GM18498 (cell line): ENCODE data around the gene RBM47.
"Not testable (repeated sequence)": the region's sequence is repeated elsewhere in the genome, so short reads cannot be mapped to it uniquely, and the experiment has no call there.

Experiments used
- ATAC-seq: cut with Tn5 transposase; IDR thresholded peaks from one replicate; pipeline ENCODE4 v1.9.1; 2021; ENCODE audit warnings: mild to moderate bottlenecking, moderate library complexity; ENCODE audit not compliant: unreplicated experiment

The RBM47 gene

DNA sequence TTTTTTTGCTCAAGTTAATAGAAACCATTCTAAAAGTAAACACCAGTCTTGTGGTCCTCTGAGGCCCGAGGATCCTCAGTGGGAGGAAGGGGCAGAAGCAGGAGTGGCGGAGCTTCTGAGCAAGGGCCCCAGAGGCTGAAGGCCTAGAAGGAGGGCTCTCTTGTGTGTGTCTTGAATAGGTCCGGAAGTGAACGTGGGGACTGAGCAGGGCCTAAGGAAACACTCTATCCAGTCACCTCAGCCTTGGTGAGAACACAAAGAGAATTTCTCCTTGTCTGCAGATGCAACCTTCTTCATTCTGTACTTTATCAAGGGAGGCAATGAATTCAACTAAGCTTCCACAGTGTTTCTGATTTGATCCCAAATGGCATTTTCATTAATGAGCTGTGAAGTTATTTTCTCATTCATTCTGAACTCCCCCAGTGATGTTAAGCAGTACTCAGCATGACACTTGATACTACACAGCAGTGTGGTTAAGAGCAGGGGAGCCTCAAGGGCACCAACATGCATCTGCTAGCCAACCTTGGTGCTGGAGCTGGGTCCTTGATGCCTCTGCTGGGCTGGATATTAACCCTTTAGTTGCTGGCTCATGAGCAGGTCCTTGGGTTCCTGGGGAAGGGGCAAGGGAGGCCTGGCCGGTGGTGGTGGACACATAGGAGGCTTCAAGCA is 64.7 kb downstream of the RBM47 start:
- no peak for ATAC-seq

DNA sequence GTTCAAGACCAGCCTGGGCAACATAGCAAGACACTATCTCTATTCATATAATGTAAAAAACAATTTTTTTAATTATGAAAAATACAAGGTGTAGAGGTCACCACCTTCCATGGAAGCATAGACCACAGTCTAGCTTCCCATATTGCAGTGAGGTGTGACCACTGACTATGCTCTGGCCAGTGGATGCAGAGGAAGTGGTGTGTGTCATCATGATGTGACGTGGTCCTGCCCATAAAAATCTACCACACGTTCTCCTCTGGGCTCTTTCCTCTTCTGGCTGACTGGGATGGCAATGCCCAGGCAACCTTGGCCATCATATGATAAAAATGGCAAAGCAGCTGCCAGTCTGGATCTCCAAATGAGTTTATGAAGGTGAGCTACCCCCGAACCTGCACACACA is 65.7 kb downstream of the RBM47 start:
- no peak for ATAC-seq

DNA sequence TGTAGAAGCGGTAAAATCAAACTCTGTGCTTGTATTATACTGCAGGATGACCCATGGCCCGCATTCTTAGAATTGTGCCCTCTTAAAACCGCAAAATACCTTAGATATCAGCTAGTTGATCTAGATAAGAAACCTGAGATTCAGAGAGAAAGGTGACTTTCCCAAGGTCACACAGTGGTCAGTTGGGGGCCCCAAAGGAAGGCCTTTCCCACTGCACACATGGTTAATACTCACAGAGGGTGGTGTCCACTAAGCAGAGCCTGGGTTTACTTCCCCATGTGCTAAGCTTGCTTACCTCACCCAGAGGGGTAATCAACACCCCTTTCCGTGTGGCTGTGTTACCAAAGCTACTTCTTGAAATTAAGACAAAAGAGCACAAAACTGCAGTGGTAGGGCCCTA is 66.3 kb downstream of the RBM47 start:
- ATAC-seq = no peak

DNA sequence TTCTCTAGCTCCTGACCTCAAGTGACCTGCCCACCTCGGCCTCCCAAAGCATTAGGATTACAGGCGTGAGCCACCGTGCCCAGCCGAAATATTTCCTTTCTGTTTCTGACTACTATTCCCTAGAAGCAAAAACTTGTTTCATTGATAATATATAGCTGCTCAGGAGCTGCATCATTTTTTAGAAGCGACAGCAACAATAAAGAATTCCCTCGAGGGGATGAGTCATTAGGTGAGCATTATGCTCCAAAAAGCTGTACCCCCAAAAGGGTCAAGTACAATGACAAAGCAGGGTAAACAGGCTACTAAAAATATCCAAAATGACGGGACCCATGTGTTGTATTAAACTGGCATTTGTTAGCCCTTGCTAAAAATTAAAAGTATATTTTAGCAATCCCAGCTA is 67.0 kb downstream of the RBM47 start:
- ATAC-seq = no peak

DNA sequence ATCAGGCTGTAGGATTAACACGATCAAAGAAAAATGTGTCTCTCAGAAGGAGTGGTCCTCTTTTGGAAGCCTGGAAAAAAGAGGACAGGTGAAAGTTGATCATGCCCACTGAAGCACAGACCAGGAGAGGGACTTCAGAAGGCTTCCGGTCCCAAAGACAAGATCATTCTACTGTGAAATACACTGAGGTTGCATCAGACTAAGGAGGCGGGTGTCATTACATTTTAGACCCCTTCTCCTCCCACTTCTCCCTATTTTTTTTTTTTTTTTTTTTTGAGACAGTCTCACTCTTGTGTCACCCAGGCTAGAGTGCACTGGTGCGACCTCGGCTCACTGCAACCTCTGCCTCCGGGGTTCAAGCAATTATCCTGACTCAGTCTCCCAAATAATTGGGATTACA is 67.5 kb downstream of the RBM47 start:
- ATAC-seq = no peak

DNA sequence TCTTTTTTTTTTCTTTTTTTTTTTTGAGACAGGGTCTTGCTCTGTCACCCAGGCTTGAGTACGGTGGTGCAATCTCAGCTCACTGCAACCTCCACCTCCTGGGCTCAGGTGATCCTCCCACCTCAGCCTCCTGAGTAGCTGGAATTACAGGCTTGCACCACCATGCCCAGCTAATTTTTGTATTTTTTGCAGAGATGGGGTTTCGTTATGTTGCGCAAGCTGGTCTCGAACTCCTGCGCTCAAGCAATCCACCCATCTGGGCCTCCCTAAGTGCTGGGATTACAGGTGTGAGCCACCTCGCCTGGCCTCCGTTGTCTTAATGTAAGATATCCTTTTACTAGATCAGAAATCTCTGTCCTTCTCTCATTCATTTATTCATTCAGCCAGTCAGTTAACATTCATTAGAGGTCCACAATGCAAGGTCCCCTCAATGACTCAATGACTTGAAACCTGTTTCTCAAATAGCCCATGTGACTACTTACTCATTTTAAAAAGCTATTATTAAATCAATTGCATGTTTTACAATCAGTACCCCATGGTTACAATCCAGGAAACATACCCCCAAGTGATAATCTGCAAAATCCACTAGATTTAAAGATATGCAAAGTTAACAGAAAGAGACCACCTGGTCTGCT is 68.0 kb downstream of the RBM47 start:
- not testable (repeated sequence) for ATAC-seq

DNA sequence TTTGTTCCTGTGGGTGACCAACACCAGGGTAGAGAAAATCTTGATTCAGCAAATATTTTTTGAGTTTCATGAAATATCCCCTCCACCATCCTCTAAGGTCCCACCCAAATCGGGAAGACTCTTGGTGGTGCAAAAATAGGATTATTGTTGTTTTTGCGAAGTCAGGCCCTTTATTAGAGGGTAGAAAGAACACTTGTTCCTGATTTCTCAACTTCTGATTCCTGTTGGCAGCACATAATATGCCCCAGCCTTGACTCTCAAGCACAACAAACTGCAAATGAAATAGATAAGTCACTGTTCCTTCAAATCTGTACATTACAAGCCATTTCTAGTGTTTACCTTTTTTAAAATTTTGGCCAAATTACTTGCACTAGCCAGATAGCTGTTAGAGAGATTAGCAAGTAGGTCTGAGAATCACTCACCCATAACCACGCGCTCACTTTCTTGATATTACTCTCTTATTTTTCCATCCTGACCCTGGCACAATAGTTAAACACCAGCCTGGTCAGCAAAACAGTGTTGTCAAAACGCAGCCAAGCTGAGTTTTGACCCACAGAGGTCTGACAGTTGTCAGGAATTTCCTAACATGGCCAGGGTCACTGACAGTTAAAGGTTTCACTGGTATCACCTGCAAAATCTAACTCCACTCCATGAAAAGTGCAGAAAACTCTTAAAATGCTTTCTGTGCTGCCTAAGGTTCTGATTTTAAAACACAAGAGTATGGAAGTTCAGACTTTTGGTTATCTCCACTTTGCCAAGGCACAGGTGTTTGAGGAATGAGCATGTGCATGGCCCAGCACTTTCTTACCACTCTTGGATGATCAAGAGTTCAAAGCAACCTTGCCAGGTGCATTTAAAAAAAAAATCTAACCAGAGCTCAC is 69.8 kb downstream of the RBM47 start:
- peak; percentile 66 for ATAC-seq

DNA sequence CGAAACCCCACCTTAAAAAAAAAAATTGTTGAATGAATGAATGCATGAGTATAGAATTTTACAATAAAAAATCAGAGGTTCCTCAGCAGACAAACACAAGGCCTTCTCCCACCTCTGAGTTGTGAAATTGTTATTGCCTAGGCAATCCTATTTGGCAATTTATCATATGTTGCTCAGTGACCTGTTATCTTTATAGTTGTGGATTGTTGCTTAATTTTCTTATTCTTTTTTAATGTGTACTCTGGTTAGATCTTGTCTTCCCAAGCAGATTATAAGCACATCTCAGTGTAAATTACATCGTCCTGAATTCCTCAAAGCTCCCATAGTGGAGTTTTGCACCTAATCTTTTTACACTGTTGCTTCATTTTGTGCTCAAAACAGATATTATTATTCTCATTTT is 71.9 kb downstream of the RBM47 start:
- no peak for ATAC-seq

DNA sequence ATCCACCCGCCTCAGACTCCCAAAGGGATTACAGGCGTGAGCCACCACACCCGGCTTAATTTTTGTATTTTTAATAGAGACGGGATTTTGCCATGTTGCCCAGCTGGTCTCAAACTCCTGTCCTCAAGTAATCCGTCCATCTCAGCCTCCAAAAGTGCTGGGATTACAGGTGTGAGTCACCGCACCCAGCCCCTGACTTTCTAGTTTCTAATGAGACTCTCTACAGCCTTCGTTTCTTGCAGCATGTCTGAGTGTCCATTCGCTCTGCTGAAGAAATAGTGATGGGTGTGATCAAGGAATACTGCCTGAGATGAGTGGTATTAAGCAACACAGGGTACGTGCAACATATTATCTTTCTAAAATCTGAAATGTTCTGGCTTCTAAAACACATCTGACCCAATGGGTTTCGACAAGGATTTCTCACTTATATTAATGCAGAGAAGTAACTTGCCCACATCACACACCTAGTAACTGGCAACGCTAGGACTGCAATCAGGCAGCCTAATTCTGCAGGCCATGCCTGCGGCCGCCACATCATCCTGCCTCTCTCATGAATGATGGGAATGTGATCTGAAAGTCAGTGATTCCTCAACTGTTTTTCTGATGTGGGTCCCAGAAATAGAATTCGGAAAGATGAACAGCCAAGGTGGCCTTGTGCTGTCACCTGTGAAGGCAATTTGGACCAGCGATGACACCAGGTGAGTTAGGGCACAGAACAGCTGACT is 74.3 kb downstream of the RBM47 start:
- no peak for ATAC-seq

DNA sequence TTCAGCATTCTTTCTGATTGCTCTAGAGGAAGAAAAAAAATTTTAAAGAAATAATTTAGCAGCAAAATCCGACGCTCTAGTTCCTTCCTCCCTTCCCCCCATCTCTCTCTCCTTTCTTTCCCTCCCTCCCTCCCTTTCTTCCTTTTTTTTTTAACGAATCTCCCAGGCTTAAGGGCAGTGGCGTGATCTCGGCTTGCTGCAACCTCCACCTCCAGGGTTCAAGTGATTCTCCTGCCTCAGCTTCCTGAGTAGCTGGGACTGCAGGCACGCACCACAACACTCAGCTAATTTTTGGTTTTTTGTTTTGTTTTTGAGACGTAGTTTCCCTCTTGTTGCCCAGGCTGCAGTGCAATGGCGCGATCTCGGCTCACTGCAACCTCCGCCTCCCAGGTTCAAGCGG is 75.0 kb downstream of the RBM47 start:
- not testable (repeated sequence) for ATAC-seq

DNA sequence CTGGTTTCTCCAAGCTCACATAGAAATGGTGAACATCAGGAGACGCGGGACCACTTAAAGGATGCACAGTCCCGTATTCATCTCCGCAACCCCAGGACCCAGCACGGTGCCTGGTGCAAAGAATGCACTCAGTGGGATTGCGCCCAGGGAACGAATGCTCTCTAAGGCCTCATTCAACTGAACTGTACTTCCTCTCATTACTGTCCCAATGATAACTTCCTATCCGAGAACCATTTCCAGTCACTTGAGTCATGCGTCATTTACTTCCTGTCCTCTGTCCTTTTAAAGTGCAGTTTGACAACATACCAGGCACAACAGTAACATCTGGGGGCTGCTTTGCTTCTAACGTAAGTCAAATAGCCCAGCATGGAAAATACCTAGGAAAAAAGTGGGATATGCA is 75.7 kb downstream of the RBM47 start:
- no peak for ATAC-seq

DNA sequence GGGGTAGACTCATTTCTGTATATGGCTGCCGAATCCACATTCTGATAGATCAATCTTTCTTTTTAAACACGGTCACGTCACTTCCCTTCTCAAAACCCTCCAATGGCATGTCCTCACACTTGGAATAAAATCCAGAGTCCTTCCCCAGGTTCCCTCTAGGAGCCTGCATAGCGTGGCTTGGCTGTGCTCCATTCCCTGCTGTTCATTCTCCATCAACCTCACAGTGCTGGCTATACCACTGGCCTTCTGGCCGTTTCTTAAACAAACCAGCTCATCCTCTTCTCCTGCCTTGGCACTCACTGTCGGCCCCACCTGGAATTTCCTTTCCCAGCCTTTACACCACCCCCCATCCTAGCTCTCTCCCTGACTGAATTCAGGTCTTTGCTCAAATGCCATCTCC is 77.1 kb downstream of the RBM47 start:
- no peak for ATAC-seq

DNA sequence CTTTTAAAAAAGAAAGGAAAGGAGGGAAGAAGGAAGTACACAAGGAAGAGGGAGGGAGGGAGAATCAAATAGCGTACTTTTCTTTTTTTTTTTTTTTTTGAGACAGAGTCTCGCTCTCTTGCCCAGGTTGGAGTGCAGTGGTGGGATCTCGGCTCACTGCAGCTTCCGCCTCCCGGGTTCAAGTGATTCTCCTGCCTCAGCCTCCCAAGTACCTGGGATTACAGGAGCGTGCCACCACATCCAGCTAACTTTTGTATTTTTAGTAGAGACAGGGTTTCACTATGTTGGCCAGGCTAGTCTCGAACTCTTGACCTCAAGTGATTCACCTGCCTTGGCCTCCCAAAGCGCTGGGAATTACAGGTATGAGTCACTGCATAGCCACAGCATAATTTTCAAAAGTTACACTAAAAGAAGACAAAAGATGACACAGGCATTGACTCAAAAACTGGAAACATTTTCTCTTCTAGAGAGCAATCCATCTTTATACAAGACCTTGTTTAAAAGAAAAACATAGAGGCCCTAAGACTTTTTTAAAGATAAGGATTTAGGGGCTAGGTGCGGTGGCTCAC is 78.0 kb downstream of the RBM47 start:
- not testable (repeated sequence) for ATAC-seq

DNA sequence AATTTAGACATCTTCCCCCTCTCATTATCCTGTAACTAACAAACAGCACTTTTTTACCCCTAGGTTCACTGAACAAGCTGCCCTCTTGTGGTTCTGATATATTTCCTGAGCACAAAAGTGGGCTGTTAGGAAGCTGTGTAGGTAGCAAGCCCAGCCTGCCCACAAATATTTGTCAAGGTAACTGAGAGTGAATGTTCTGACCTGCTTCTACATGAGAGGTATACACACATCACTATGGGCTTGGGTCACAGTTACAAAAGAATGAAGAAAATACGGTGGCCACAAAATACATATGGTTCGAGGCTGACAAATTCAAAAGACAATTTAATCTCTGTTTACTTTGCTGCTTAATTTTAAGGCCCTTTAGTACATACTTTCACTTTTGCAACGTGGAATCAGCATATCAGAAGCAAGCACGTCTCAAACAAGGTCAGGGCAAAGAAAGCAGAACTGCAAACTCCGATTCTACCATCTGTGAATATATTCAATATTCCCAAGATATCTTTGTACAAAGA is 78.7 kb downstream of the RBM47 start:
- ATAC-seq = peak; percentile 75

DNA sequence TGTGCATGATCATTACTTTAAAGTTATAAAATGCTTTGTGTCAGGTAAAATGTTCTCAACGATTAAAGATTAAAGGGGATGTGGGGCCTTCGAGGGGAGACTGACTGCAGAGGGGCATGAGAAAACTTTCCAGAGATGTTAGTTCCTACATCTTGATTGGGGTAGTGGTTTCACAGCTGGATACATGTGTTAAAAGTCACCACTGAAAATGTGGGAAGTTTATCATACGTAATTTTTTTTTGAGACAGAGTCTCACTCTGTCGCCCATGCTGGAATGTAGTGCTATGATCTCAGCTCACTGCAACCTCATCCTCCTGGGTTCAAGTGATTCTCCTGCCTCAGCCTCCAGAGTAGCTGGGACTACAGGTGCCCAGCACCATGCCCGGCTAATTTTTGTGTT is 79.5 kb downstream of the RBM47 start:
- ATAC-seq = no peak

DNA sequence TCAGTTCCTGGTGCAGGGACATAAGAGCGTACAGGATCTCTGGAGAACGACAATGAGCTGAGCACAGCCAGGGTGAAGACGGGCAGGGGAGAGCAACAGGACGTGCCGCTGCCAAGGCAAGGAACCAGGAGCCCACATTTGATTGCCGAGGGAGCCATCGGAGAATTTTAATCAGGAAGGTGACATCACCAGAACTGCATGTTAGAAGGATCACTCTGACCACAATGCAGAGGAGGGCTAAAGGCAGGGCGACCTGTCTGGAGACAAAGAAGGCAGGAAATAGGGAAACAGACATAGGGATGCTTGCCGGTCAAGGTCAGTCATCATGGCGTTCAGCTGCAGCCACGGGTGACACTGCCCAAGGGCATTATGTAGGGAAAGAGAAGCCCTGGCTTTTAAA is 81.4 kb downstream of the RBM47 start:
- ATAC-seq = no peak

DNA sequence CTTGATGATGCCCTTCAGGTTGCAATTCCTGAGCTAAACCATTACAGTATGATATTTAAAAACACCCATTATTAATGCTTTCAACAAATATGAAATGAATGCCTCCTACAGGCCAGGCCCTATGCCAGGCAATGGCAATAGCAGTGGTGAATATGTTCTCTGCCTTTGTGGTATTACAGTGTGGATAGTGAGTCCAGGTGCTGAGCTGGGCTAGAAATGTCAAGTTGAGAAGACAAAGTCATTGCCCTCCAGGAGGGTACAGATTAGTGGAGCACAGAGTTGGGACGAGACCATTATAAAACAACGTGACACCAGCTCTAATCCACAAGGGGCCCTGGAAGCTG is 81.9 kb downstream of the RBM47 start:
- ATAC-seq = no peak

DNA sequence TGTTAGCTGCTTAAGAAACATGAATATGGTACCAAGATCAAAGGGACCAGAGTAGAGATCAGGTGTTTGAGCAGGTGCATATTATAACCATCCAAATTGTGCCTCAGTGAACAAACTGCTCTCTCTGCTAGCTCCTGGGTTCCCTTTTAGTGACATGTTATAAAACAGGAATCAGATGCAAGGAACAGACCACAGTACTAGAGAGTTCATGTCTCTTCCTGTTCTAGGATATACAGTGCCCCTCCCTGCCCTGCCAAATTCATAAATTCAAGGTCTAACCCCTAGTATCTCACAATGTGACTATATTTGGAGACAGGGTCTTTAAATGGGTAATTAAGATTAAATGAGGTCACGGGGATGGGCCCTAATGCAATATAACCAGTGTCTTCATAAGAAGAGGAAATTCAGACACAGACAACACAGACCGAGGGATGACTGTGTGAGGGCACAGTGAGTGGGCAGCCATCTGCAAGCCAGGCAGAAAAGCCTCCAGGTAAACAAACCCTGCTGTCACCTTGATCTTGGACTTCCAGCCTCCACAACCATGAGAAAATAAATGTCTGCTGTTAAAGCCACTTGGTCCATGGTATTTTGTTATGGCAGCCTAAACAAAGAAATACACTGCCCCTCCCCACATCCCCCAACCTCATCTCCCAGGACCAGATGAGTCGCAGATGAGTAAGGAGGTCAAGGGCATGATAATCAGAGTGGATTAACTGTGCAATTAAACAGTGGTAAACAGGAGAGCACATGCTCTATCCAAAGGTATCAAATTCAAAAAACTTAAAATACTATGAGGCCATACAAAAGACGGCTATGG is 82.5 kb downstream of the RBM47 start:
- ATAC-seq = no peak

DNA sequence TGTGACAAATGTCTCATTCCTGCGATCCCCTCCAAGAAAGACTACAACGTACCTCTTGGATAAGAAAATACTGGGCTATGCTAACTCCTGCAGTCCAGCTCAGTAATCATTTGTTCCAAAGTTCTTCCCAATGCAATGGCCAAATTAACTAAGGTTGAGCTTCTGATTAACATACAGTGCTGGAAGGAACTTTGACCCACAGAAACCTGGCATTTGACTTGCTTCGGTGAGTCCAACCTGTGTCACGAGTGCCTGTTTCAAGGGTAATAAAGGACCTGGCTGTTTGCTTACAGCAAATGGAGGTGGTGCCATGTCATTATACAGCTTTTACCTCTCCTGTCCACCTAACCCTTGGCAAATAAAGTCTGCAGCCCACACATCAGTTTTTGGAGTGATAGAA is 83.2 kb downstream of the RBM47 start:
- no peak for ATAC-seq

DNA sequence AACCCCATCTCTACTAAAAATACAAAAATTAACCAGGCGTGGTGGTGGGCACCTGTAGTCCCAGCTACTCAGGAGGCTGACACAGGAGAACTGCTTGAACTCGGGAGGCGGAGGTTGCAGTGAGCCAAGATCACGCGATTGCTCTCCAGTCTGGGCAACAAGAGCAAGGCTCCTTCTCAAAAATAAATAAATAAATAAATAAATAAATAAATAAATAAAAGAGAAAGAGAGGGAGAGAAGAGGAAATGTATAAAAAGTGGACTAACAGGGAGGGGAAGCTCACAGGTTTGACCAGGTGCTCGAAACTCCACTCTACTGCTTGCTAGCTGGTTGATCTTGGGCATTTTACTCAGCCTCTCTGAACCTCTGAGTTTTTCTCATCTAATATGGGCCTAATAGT is 84.2 kb downstream of the RBM47 start:
- not testable (repeated sequence) for ATAC-seq
